SK-N-SH treated with all-trans-retinoic acid at 6 μM for 48 hours (cell line): ENCODE data around the gene TRPM2.

Experiments used
- ATAC-seq: fragments of 200-7000 bp; cut with Tn5 transposase; 3 replicates; pipeline ENCODE4 v1.9.1; 2020; ENCODE audit warnings: mild to moderate bottlenecking, moderate library complexity
- ARNTL ChIP-seq: fragments of 450-650 bp; formaldehyde crosslinking; IDR thresholded peaks from 2 replicates; pipeline ENCODE4 v1.5.0; 2020; ENCODE audit warnings: low read depth, mild to moderate bottlenecking, moderate library complexity, borderline replicate concordance
- BACH2 ChIP-seq: fragments of 250-450 bp; sonication (Bioruptor Pico); IDR thresholded peaks from 2 replicates; pipeline ENCODE4 v1.9.0; 2021; ENCODE audit warnings: mild to moderate bottlenecking, borderline replicate concordance
- CSDC2 ChIP-seq: fragments of 250-450 bp; sonication (Bioruptor Pico); IDR thresholded peaks from 2 replicates; pipeline ENCODE4 v1.5.0; 2020; ENCODE audit warnings: mild to moderate bottlenecking, moderate library complexity
- ESRRG ChIP-seq: fragments of 250-450 bp; sonication (Bioruptor Pico); IDR thresholded peaks from 2 replicates; pipeline ENCODE4 v1.6.1; 2021; ENCODE audit warnings: mild to moderate bottlenecking
- GLIS3 ChIP-seq: fragments of 250-450 bp; sonication (Bioruptor Pico); IDR thresholded peaks from 2 replicates; pipeline ENCODE4 v1.5.0; 2020; ENCODE audit warnings: mild to moderate bottlenecking, moderate library complexity
- OSR1 ChIP-seq: fragments of 250-450 bp; sonication (Bioruptor Pico); IDR thresholded peaks from 2 replicates; pipeline ENCODE4 v1.8.0; 2022; ENCODE audit warnings: moderate library complexity, mild to moderate bottlenecking, inconsistent platforms
- PPARA ChIP-seq: fragments of 250-450 bp; sonication (Bioruptor Pico); IDR thresholded peaks from 2 replicates; pipeline ENCODE4 v1.5.0; 2020; ENCODE audit warnings: mild to moderate bottlenecking, borderline replicate concordance
- RARB ChIP-seq: fragments of 250-450 bp; sonication (Bioruptor Pico); IDR thresholded peaks from 2 replicates; pipeline ENCODE4 v1.8.0; 2021; ENCODE audit warnings: mild to moderate bottlenecking, moderate library complexity
- SNAI2 ChIP-seq: fragments of 250-450 bp; sonication (Bioruptor Pico); IDR thresholded peaks from 2 replicates; pipeline ENCODE4 v1.5.0; 2020; ENCODE audit warnings: mild to moderate bottlenecking, moderate library complexity
- ZC3H10 ChIP-seq: fragments of 250-450 bp; sonication (Bioruptor Pico); IDR thresholded peaks from 2 replicates; pipeline ENCODE4 v1.5.1; 2021; ENCODE audit warnings: mild to moderate bottlenecking, moderate library complexity
- ZFP3 ChIP-seq: fragments of 250-450 bp; sonication (Bioruptor Pico); IDR thresholded peaks from 2 replicates; pipeline ENCODE4 v1.5.0; 2020; ENCODE audit warnings: mild to moderate bottlenecking, moderate library complexity
- ZFP30 ChIP-seq: fragments of 450-650 bp; formaldehyde crosslinking; IDR thresholded peaks from 2 replicates; pipeline ENCODE4 v1.5.0; 2022; ENCODE audit warnings: mild to moderate bottlenecking, moderate library complexity
- ZNF565 ChIP-seq: fragments of 450-650 bp; formaldehyde crosslinking; conservative IDR thresholded peaks from 2 replicates; pipeline ENCODE4 v1.5.0; 2020; ENCODE audit warnings: low read depth, mild to moderate bottlenecking, moderate library complexity
- ZNF70 ChIP-seq: fragments of 450-650 bp; formaldehyde crosslinking; IDR thresholded peaks from 2 replicates; pipeline ENCODE4 v1.5.0; 2020; ENCODE audit warnings: mild to moderate bottlenecking, moderate library complexity
- TF ChIP-seq, protein P1 (sequence below): fragments of 250-450 bp; sonication (Bioruptor Pico); IDR thresholded peaks from 2 replicates; pipeline ENCODE4 v1.8.0; 2021; ENCODE audit warnings: low read depth, mild to moderate bottlenecking, moderate library complexity, borderline replicate concordance
- TF ChIP-seq, protein P2 (sequence below): fragments of 250-450 bp; sonication (Bioruptor Pico); IDR thresholded peaks from 2 replicates; pipeline ENCODE4 v1.8.0; 2020; ENCODE audit warnings: mild to moderate bottlenecking, moderate library complexity, borderline replicate concordance
- TF ChIP-seq, protein P3 (sequence below): fragments of 250-450 bp; sonication (Bioruptor Pico); IDR thresholded peaks from 2 replicates; pipeline ENCODE4 v1.5.0; 2020; ENCODE audit warnings: mild to moderate bottlenecking, moderate library complexity
- TF ChIP-seq, protein P4 (sequence below): fragments of 250-450 bp; sonication (Bioruptor Pico); IDR thresholded peaks from 2 replicates; pipeline ENCODE4 v1.5.1; 2020; ENCODE audit warnings: low read depth, mild to moderate bottlenecking, moderate library complexity

Gene TRPM2

DNA sequence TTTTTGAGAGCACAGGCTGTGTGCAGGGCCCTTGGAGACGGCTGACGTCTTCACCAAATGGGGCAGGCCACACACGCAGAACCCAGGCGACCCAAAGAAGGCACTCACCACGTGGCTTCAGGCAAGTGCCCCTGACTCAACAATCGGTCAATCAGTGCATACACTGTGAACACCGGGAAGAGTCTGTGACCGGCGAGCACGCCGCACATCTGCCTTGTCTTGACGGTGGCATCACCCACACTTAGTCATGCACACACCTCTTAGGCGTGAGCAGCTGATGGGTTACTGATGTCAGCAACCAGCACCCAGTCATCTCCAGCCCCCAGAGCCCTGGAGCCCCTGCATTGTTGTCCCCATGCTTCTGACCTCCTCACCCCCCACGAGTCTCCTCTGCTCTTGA lies 97.0 kb downstream of the TRPM2 start (continued):
- TF ChIP-seq, protein P1, sequence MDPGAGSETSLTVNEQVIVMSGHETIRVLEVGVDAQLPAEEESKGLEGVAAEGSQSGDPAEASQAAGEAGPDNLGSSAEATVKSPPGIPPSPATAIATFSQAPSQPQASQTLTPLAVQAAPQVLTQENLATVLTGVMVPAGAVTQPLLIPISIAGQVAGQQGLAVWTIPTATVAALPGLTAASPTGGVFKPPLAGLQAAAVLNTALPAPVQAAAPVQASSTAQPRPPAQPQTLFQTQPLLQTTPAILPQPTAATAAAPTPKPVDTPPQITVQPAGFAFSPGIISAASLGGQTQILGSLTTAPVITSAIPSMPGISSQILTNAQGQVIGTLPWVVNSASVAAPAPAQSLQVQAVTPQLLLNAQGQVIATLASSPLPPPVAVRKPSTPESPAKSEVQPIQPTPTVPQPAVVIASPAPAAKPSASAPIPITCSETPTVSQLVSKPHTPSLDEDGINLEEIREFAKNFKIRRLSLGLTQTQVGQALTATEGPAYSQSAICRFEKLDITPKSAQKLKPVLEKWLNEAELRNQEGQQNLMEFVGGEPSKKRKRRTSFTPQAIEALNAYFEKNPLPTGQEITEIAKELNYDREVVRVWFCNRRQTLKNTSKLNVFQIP (CRISPR knock-in tag), result no peak
- TF ChIP-seq ZC3H10, result no peak

DNA sequence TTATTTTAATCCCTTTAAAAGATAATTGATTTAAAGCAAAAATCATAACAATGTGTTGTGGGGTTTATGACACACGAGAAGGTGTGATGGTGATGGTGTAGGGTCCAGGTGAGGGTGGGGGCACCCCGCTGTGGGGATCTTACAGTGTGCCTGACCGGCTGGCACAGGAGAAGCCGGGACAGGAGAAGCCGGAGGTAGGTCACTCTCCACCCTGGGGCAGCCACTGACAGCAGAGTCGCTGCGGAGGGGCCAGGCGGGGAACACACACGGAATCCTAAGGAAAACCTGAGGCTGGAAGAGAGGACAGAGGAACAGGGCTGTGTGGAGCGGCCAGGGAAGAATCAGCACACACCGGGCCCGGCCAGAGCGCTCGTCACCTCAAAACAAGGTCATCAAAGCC lies 97.6 kb downstream of the TRPM2 start:
- no peak for TF ChIP-seq CSDC2 (CRISPR knock-in tag)
- TF ChIP-seq, protein P1 (CRISPR knock-in tag), result no peak
- TF ChIP-seq, protein P2, sequence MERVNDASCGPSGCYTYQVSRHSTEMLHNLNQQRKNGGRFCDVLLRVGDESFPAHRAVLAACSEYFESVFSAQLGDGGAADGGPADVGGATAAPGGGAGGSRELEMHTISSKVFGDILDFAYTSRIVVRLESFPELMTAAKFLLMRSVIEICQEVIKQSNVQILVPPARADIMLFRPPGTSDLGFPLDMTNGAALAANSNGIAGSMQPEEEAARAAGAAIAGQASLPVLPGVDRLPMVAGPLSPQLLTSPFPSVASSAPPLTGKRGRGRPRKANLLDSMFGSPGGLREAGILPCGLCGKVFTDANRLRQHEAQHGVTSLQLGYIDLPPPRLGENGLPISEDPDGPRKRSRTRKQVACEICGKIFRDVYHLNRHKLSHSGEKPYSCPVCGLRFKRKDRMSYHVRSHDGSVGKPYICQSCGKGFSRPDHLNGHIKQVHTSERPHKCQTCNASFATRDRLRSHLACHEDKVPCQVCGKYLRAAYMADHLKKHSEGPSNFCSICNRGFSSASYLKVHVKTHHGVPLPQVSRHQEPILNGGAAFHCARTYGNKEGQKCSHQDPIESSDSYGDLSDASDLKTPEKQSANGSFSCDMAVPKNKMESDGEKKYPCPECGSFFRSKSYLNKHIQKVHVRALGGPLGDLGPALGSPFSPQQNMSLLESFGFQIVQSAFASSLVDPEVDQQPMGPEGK (CRISPR knock-in tag), result no peak
- TF ChIP-seq ZFP3 (CRISPR knock-in tag), result no peak
- no peak for TF ChIP-seq OSR1 (CRISPR knock-in tag)
- ATAC-seq, result no peak

DNA sequence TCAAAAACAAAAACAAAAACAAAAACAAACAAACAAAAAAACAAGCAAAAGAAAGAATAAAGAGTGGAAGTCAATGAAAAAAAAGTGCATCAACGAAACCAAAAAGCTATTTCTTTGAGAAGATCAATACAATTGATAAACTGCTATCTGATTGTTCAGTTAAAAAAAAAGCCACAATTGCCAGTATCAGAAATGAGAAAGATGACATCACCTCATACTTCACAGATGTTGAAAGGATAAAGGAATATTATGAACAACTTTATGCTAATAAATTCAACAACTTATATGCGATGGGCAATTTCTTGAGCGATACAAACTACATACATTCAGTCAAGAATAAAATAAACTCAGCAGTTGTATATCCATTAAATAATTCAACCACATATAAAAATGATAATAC lies 99.7 kb downstream of the TRPM2 start:
- ATAC-seq, result no peak
- TF ChIP-seq, protein P3, sequence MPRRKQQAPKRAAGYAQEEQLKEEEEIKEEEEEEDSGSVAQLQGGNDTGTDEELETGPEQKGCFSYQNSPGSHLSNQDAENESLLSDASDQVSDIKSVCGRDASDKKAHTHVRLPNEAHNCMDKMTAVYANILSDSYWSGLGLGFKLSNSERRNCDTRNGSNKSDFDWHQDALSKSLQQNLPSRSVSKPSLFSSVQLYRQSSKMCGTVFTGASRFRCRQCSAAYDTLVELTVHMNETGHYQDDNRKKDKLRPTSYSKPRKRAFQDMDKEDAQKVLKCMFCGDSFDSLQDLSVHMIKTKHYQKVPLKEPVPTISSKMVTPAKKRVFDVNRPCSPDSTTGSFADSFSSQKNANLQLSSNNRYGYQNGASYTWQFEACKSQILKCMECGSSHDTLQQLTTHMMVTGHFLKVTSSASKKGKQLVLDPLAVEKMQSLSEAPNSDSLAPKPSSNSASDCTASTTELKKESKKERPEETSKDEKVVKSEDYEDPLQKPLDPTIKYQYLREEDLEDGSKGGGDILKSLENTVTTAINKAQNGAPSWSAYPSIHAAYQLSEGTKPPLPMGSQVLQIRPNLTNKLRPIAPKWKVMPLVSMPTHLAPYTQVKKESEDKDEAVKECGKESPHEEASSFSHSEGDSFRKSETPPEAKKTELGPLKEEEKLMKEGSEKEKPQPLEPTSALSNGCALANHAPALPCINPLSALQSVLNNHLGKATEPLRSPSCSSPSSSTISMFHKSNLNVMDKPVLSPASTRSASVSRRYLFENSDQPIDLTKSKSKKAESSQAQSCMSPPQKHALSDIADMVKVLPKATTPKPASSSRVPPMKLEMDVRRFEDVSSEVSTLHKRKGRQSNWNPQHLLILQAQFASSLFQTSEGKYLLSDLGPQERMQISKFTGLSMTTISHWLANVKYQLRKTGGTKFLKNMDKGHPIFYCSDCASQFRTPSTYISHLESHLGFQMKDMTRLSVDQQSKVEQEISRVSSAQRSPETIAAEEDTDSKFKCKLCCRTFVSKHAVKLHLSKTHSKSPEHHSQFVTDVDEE (CRISPR knock-in tag), result no peak
- TF ChIP-seq ZFP3 (CRISPR knock-in tag), result no peak
- no peak for TF ChIP-seq ZNF565
- TF ChIP-seq, protein P2 (CRISPR knock-in tag), result no peak
- TF ChIP-seq GLIS3, result no peak
- no peak for TF ChIP-seq SNAI2
- TF ChIP-seq, protein P4, sequence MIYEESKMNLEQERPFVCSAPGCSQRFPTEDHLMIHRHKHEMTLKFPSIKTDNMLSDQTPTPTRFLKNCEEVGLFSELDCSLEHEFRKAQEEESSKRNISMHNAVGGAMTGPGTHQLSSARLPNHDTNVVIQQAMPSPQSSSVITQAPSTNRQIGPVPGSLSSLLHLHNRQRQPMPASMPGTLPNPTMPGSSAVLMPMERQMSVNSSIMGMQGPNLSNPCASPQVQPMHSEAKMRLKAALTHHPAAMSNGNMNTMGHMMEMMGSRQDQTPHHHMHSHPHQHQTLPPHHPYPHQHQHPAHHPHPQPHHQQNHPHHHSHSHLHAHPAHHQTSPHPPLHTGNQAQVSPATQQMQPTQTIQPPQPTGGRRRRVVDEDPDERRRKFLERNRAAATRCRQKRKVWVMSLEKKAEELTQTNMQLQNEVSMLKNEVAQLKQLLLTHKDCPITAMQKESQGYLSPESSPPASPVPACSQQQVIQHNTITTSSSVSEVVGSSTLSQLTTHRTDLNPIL (CRISPR knock-in tag), result no peak
- TF ChIP-seq RARB (CRISPR knock-in tag), result no peak
- TF ChIP-seq ARNTL (CRISPR knock-in tag), result no peak
- no peak for TF ChIP-seq OSR1 (CRISPR knock-in tag)
- no peak for TF ChIP-seq ESRRG (CRISPR knock-in tag)
- TF ChIP-seq BACH2 (CRISPR knock-in tag), result no peak
- TF ChIP-seq ZFP30 (CRISPR knock-in tag), result no peak
- no peak for TF ChIP-seq PPARA (CRISPR knock-in tag)
- TF ChIP-seq CSDC2 (CRISPR knock-in tag), result no peak
- no peak for TF ChIP-seq ZNF70
